HCEC 1CT (cell line): Measurements from ENCODE around the gene FSTL4.

Source experiments
- DNase-seq: peaks from one replicate; pipeline ENCODE4 v3.0.0-alpha.2; 2017

Gene FSTL4

DNA sequence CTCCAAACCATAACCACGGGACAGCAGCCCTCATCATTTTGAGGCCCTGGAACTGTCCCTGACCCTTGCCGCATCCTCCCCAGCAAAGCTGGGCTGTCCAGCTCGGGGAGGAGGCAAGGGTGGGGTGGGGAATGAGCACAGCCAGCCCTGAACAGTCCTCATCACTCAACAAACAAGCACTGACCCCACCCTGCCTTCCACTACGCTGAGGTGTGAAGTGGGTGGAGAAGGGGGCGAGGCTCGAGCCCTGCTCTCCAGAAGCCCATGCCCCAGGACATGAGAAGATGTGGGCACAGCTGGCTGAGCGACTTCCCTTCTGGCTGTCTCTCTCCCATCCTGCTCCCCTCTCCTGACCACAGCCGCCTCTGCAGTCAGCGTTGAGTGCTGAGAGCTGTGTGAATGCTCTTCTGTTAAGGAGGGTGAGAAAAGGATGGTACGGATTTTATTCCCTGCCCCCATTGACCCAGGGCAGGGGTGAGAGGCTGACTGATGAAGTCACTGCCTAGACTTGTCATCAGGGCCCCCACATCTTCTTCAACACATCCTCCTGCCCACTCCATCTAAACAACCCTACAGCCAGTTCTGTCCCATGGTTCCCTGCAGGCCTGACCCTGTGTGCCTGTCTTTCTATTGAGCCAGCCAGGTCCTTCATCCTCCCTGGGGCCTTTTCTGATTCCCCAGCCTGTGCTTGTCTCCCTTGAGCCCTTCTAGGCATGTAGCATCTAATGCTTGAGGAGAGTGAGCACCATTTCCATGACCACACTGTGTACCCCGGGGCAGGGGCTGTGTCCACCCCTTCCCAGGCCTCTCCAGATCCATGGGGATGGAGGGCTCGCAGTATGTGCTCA, 276.0 kb downstream of the FSTL4 start:
- DNase-seq = no peak

DNA sequence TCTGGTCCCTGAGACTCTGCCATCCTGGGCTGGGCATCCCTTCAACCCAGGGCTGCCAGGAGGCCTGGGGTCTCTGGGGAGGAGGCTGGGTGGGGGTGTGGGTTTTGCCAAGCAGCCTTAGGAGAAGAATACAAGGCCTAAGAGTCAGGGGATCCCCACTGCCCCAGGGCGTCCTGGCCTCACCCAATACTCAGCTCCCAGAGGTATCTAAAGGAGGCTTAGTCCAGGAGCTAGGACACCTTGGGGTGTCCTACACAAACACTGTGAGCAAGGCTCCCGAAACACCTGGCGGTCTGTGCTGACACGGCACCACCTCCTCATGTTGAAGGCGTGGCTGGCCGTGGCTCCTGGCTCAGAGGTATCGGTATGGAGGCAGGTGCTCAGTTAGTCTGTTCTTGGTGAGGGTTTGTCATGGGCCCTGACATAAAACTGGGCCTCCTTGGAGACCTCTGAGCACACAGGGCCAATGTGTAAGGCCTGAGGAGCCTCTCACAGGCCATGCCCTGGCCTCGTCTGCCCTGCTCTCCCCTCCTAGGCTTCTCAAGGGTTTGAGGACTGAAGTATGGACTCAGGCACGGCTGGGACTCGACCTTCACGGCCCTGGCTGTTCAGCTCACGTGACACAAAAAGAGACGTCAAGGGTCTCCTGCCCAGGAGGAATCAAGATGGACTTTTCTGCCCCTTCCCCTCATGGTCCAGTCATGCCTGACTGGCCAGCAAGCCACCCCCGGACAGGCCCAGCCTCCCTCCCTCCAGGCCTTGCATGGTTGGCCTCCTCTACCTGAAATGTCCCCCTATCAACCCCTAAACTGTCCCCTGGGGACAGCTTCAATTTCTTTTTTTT, 277.3 kb downstream of the FSTL4 start:
- no peak for DNase-seq

- DNase-seq = no peak
These were observed 278.8 kb downstream of the FSTL4 start for GRCh38 chr5:133333326-133334150.

- DNase-seq = no peak
These were observed 279.8 kb downstream of the FSTL4 start for GRCh38 chr5:133332439-133333024.

DNA sequence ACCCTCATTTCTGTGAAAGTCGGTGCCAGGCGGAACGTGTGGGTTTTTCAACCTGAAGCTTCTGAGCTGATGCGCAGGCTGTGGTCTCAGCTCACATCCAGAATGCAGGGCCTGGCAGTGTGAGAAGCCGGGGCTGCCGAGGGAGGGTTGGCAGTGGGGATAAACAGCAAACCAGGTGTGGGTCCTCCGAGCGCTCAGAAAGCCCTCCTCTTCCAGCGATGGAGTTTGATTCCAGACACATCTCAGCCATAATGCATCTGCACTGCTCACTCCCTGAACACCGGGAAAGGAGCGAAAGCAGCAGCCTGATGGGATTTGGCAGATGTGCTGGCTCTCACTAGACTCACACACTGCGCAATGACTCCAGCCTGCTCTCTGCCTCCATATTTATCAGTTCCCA, 280.4 kb downstream of the FSTL4 start:
- DNase-seq = no peak

DNA sequence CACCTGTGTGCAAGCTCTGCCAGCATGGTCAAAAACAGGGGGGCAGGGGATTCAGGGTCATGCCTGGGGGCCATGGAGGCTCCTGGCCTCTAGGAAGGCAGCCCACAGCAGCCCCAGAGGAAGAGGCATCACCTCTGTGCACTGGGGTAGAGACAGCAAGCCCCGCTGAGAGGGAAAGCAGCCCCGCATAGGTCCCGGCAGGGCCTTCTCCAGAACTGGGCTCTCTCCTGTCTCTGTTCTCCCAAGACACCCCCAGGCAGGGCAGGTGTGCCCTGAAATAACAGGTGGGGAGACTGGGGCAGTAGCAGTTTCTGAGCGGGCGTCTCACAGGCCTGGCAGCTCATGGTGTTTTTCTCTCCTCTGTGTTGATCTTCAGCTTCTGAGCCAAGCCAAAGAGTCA, 281.4 kb downstream of the FSTL4 start:
- DNase-seq = no peak

GRCh38 chr5:133328800-133329199, 283.5 kb downstream of the FSTL4 start:
- DNase-seq = no peak

- no peak for DNase-seq
These were observed 284.4 kb downstream of the FSTL4 start for GRCh38 chr5:133327946-133328401.

GRCh38 chr5:133326361-133326760, 286.0 kb downstream of the FSTL4 start:
- no peak for DNase-seq

- no peak for DNase-seq
These were observed 286.5 kb downstream of the FSTL4 start for GRCh38 chr5:133325864-133326263.

DNA sequence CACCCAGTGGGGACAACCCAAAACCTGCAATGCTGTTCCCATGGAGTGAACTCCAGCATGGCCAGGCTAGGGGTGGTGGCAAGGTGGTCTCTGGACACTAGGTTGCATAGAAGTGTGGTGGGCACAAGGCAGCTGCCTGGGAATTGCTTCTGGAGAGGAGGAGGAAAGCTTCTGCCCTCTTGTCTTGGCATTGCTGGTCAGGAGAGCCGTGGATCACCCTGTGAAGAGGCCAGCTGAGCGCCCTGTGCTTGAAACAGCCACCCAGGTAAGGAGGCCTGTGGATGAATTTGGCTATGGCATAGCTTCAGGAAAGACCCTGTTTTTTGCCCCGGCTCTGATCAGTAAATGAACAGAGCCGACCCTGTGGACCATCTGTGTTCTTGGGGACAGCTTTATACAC, 287.4 kb downstream of the FSTL4 start:
- no peak for DNase-seq

- DNase-seq = no peak
These were observed 288.6 kb downstream of the FSTL4 start for GRCh38 chr5:133323494-133324457.

DNA sequence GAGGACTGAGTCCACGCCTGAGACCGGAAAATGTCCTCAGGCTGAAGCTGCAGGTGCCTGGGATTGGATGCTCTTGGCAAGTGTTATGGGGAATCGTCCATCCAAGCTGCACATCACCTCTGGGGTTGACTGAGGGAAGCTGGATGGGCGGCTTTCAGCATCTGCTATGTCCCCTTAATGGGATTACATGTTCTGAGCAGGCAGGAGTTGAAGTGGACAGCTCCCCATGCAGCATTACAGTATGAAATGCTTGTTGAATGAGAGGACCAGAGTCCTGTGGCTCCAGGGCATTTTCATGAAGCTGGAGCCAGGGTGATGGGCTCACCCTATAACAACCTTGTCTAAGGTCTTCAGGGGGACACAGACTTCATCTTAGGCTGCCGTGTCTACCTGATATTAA, 289.6 kb downstream of the FSTL4 start:
- DNase-seq = no peak

DNA sequence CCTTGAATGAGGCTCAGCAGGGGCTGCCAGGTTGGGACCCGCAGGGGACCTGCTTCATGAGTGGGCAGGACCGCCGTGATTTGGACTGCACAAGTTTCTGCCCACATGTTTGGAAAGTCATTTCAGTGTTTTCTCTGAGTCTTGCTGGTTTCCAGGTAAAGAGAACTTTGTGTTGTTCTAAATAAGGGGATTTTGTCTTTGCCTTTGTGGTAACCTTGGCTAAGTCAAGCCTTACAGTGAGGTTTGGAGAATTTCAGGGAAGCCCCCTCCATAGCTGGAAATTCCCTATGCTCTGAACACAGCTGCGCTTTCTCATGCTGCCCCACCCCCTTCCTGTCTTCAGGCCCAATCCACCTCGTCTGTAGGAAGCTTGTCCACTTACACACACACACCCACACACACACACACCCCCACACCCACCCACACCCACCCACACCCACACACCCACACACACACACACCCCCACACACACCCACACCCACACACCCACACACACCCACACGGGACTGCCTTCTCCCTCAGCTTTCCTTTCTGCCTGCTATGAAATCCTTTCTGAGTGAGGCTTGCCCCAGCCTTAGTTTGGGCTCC, 290.4 kb downstream of the FSTL4 start:
- no peak for DNase-seq

DNA sequence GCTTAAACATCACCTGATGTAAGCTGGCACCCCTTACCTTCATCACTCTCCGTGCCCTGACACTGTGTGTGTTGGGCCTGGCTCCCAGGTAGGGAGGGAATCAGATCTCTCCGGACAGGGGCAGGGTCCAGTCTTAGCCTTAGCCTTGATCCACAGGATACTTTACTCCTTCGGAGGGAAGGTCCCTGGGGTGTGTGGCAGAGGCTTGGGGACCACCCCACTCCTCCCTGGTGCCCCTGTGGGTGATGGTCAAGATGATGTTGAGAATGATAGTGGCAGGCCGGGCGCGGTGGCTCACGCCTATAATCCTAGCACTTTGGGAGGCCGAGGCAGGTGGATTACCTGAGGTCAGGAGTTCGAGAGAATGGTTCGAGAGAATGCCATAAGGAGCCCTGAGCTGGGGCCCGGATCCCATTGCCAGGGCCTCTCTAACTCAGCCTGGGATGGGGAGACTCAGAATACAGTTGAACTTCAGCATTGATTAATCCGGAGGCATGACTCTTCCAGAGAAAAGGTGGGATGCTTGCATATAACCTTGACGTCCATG, 291.0 kb downstream of the FSTL4 start:
- DNase-seq = no peak

- DNase-seq = no peak
These were observed 292.3 kb downstream of the FSTL4 start for GRCh38 chr5:133319905-133320520.

- no peak for DNase-seq
These were observed 293.1 kb downstream of the FSTL4 start for GRCh38 chr5:133319244-133319643.

- no peak for DNase-seq
These were observed 294.8 kb downstream of the FSTL4 start for GRCh38 chr5:133317558-133317957.

- no peak for DNase-seq
These were observed 295.7 kb downstream of the FSTL4 start for GRCh38 chr5:133316346-133317343.
